Erythroblast (primary cell): ENCODE data around the gene TENT4B.

Experiments used
- DNase-seq, 2 experiments: peaks; one replicate each; lab custom pipeline; 2025; lab: John Stamatoyannopoulos, UW
- GATA1 ChIP-seq: IDR thresholded peaks from 2 replicates; pipeline ENCODE4 v1.6.1; 2011; ENCODE audit warnings: low read depth, mild to moderate bottlenecking, control low read depth, low read length, moderate library complexity
- POLR2A ChIP-seq: IDR thresholded peaks from 2 replicates; pipeline ENCODE4 v1.6.1; 2011; ENCODE audit warnings: mild to moderate bottlenecking, low read length

Gene TENT4B

DNA sequence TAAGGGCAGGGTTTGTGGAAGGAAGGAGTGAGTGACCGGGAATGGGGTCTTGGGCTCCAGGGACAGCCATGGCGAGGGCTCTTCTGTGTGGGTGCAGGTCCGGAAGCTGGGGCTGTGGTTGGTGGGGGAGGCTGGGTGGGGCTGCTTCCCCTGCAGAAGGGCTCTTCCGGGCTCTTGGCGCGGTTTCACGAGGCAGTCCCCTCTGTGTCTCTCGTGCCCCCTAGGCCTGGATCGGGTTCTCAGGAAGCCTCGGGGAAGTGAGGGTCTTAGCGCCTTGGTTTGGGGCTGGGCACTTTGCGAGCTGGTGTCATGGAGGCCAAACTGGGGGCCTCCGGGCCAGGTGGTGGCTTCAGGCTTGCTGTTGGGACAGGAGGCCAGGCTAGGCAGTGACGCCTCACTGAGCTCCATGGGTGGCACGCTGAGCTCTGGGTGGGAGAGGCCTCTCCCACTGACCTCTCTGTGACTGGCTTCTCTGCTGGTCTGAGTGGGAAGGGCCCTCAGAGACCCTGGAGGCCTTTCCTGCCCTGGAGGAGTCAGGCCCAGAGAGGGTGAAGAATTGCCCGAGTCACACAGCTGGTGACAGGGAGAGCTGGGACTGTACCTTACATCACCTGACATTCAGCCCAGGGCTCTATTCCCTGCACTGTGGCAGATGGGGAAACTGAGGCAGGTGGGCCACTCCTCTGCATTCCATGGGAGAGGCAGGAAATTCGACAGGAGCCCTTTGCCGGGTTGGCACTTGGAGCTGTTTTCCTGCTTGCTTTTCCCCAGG lies 121.4 kb downstream of the TENT4B start:
- TF ChIP-seq POLR2A (no peak), GATA1 (no peak)
- no peak for DNase-seq

GRCh38 chr16:50275098-50275415 lies 122.0 kb downstream of the TENT4B start:
- no peak for DNase-seq
- TF ChIP-seq POLR2A: no peak
- TF ChIP-seq GATA1: no peak

DNA sequence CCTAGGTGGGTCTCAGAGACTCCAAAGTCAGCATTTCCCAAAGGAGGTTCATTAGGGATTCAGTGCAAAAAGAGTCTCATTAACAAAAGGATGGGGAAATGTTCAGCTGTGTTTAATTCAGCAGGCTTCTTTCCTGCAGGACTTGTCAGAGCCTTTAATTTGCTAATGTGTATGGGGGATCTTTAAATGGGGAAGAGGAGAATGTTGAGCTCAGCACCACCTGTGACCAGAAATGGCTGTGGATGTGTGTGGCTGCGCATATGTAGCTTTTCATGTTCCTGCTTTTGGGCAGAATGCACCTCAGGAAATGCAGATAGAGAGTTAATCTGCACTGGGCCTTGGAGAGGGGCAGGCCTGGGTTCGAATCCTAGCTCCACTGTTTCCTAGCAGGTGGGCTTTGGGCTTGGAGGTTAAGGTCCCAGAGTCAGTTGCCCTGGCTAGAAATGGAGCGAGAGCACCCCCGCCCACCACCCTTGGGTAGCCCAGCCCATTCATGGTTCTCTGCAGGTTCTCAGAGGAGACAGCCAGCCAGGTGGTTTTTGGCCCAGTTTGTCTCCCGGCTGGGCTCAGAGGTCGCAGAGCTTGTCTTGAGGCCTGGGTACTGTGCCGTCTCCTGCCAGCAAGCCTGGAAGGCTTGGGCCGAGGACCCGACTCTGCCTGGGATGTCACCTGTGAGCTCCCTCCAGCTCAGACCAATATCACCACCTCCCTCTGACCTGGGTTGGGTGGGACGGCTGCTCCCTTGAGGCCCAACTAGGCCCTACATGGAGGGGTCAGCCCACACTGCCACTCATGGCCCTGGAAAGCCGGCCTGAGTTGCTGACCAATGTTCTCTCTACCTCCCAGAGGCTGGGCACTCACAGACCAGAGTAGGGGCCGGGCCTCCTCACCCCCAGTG lies 122.6 kb downstream of the TENT4B start:
- TF ChIP-seq GATA1 (no peak), POLR2A (no peak)
- no peak for DNase-seq

- no peak for DNase-seq
- TF ChIP-seq POLR2A (no peak), GATA1 (no peak)
Measured at GRCh38 chr16:50276326-50276640, 123.2 kb downstream of the TENT4B start.

- TF ChIP-seq GATA1 (no peak), POLR2A (no peak)
- no peak for DNase-seq
Measured at GRCh38 chr16:50276801-50277555, 123.9 kb downstream of the TENT4B start.

GRCh38 chr16:50278251-50278650 lies 125.1 kb downstream of the TENT4B start:
- DNase-seq: no peak
- no peak for TF ChIP-seq GATA1
- no peak for TF ChIP-seq POLR2A

GRCh38 chr16:50279504-50279865 lies 126.4 kb downstream of the TENT4B start:
- TF ChIP-seq POLR2A: no peak
- no peak for DNase-seq

DNA sequence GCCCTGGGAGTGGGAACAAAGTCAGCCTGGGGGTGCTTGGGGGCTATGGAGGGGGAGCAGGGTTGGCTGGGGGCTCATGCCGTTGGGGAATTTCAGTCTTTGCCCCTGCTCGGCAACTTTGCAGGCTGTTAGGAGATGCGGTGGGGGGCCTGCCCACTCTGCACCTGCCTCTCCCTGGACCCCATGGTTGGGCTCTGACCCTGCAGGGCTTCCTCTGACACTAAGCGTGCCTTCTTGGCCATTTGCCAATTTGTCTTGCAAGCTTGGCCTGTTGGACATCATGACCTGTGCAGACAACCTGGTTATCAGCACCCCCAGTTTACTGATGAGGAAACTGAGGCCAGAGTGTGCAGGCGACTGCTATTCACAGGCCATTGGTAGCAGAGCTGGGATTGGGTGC lies 127.8 kb downstream of the TENT4B start:
- peak; percentile 40 to 42 for DNase-seq
- TF ChIP-seq POLR2A (no peak), GATA1 (no peak)
